Activated naive CD8-positive, alpha-beta T cell treated with anti-CD3 and anti-CD28 coated beads, Interleukin-2, amount 10 ng/mL, durations not matched to agents 7 days and 5 days (primary cell): ENCODE results near the gene MTMR4. TPM values are rescaled to one million over a fixed set of nuclear protein-coding genes. Genes with fewer than 3 reads are reported as not detected.
"Not testable (repeated sequence)": the region's sequence is repeated elsewhere in the genome, so short reads cannot be mapped to it uniquely, and the experiment has no call there.

ENCODE experiments used
- ATAC-seq: fragments of 150-1000 bp; cut with Tn5 transposase; one replicate; pipeline ENCODE4 v1.10.0; 2021; ENCODE audit warnings: low read depth, moderate library complexity
- POLR2A ChIA-PET: fragments of 350-600 bp; sonication (Branson Sonifier 250); formaldehyde crosslinking; loops from one replicate; lab custom pipeline; 2021; ENCODE audit warnings: antibody characterized with exemption; lab: Charles Lee
- DNase-seq: peaks from one replicate; pipeline ENCODE4 v3.0.0; 2021
- H3K27ac Mint-ChIP-seq: one replicate; pipeline ENCODE4 v1.8.0; 2022; ENCODE audit warnings: mild to moderate bottlenecking, mixed read lengths
- H3K27me3 Mint-ChIP-seq: one replicate; pipeline ENCODE4 v1.8.0; 2022; ENCODE audit warnings: mild to moderate bottlenecking, moderate library complexity, mixed read lengths
- H3K36me3 Mint-ChIP-seq: one replicate; pipeline ENCODE4 v1.8.0; 2021; ENCODE audit warnings: mild to moderate bottlenecking, mixed read lengths
- H3K4me1 Mint-ChIP-seq: one replicate; pipeline ENCODE4 v1.8.0; 2021; ENCODE audit warnings: mixed read lengths
- H3K4me3 Mint-ChIP-seq: one replicate; pipeline ENCODE4 v1.8.0; 2022; ENCODE audit warnings: mild to moderate bottlenecking, moderate library complexity, mixed read lengths
- H3K9me3 Mint-ChIP-seq: one replicate; pipeline ENCODE4 v1.8.0; 2021; ENCODE audit warnings: mixed read lengths
- total RNA-seq, 2 experiments: library from RNA; stranded (reverse); gene quantifications; one replicate each; pipeline ENCODE4 v1.2.3, GENCODE V29; 2021

Gene MTMR4
- total RNA-seq, 2 experiments from 2014 or later, result 50.5 to 50.8 TPM

- peaks cover 15% of the 10 kb centered on the region for H3K36me3 Mint-ChIP-seq
- no peaks in the 10 kb centered on the region for H3K9me3 Mint-ChIP-seq
- ATAC-seq (no peak), DNase-seq (no peak)
- H3K27ac Mint-ChIP-seq, result no peak overlapping the region
- H3K4me3 Mint-ChIP-seq, result no peak overlapping the region
- peaks cover 8% of the 10 kb centered on the region for H3K4me1 Mint-ChIP-seq
- no peaks in the 10 kb centered on the region for H3K27me3 Mint-ChIP-seq
- POLR2A ChIA-PET, result no interaction called here
These were observed 10.6 kb downstream of the MTMR4 start for GRCh38 chr17:58503866-58504265.

GRCh38 chr17:58503134-58503533, 11.3 kb downstream of the MTMR4 start:
- ATAC-seq, H3K27me3 Mint-ChIP-seq, H3K4me3 Mint-ChIP-seq, H3K9me3 Mint-ChIP-seq, POLR2A ChIA-PET, H3K4me1 Mint-ChIP-seq, DNase-seq, H3K27ac Mint-ChIP-seq: not testable (repeated sequence)
- H3K36me3 Mint-ChIP-seq, result peaks cover 21% of the 10 kb centered on the region

GRCh38 chr17:58501451-58501850, 13.0 kb downstream of the MTMR4 start:
- POLR2A ChIA-PET, result no interaction called here
- Mint-ChIP-seq H3K9me3 (no peaks in the 10 kb centered on the region), H3K36me3 (peaks cover 25% of the 10 kb centered on the region)

GRCh38 chr17:58498177-58498828, 16.1 kb downstream of the MTMR4 start:
- Mint-ChIP-seq H3K4me3 (no peak overlapping the region), H3K36me3 (peaks cover 37% of the 10 kb centered on the region), H3K4me1 (peaks cover 7% of the 10 kb centered on the region), H3K27me3 (no peaks in the 10 kb centered on the region), H3K27ac (no peak overlapping the region), H3K9me3 (no peaks in the 10 kb centered on the region)
- ATAC-seq (no peak), DNase-seq (no peak)
- POLR2A ChIA-PET, result interaction anchor here (0.6 to 1.0 kb wide), 2 partner anchors 13 to 15 kb away, joined by 3 read pairs; no protein-coding TSS in a partner anchor

More at GRCh38 chr17:58501451-58501850, 13.0 kb downstream of the MTMR4 start:
- Mint-ChIP-seq H3K4me1 (peaks cover 10% of the 10 kb centered on the region), H3K27me3 (no peaks in the 10 kb centered on the region), H3K4me3 (no peak overlapping the region), H3K27ac (no peak overlapping the region)
- ATAC-seq (no peak), DNase-seq (no peak)

- peak overlapping the region; percentile 30 for H3K27ac Mint-ChIP-seq
- no peak overlapping the region for H3K4me3 Mint-ChIP-seq
- POLR2A ChIA-PET, result interaction anchor here (0.6 kb wide), 1 partner anchor 659 kb away, joined by 3 read pairs; no protein-coding TSS in a partner anchor
- ATAC-seq (no peak), DNase-seq (no peak)
- H3K9me3 Mint-ChIP-seq, result no peaks in the 10 kb centered on the region
- peaks cover 53% of the 10 kb centered on the region for H3K36me3 Mint-ChIP-seq
- H3K4me1 Mint-ChIP-seq, result peaks cover 5% of the 10 kb centered on the region
- no peaks in the 10 kb centered on the region for H3K27me3 Mint-ChIP-seq
These were observed 20.9 kb downstream of the MTMR4 start for GRCh38 chr17:58493506-58493905.

GRCh38 chr17:58492238-58493121, 22.0 kb downstream of the MTMR4 start:
- POLR2A ChIA-PET, result no interaction called here
- ATAC-seq, result no peak
- H3K36me3 Mint-ChIP-seq, result peaks cover 51% of the 10 kb centered on the region

GRCh38 chr17:58491510-58492045, 22.9 kb downstream of the MTMR4 start:
- no peak overlapping the region for H3K27ac Mint-ChIP-seq

More at GRCh38 chr17:58492238-58493121, 22.0 kb downstream of the MTMR4 start:
- DNase-seq, result no peak
- no peaks in the 10 kb centered on the region for H3K9me3 Mint-ChIP-seq
- peaks cover 5% of the 10 kb centered on the region for H3K4me1 Mint-ChIP-seq
- no peak overlapping the region for H3K27ac Mint-ChIP-seq
- H3K27me3 Mint-ChIP-seq, result no peaks in the 10 kb centered on the region
- H3K4me3 Mint-ChIP-seq, result no peak overlapping the region

GRCh38 chr17:58488428-58488890, 26.0 kb downstream of the MTMR4 start:
- Mint-ChIP-seq H3K9me3 (no peaks in the 10 kb centered on the region), H3K4me3 (no peak overlapping the region), H3K4me1 (peaks cover 5% of the 10 kb centered on the region), H3K27me3 (no peaks in the 10 kb centered on the region), H3K27ac (no peak overlapping the region), H3K36me3 (peaks cover 30% of the 10 kb centered on the region)
- POLR2A ChIA-PET, result interaction anchor here (1.0 to 1.3 kb wide), 2 partner anchors 24 to 143 kb away, joined by 3 to 4 read pairs; no protein-coding TSS in a partner anchor
- DNase-seq (no peak), ATAC-seq (no peak)

More at GRCh38 chr17:58491510-58492045, 22.9 kb downstream of the MTMR4 start:
- no peak for ATAC-seq
- peaks cover 5% of the 10 kb centered on the region for H3K4me1 Mint-ChIP-seq
- no peaks in the 10 kb centered on the region for H3K27me3 Mint-ChIP-seq
- POLR2A ChIA-PET, result no interaction called here
- no peak for DNase-seq
- H3K9me3 Mint-ChIP-seq, result no peaks in the 10 kb centered on the region
- peaks cover 44% of the 10 kb centered on the region for H3K36me3 Mint-ChIP-seq
- no peak overlapping the region for H3K4me3 Mint-ChIP-seq

- Mint-ChIP-seq H3K27me3 (peaks cover 2% of the 10 kb centered on the region), H3K9me3 (no peaks in the 10 kb centered on the region), H3K27ac (no peak within 1 kb of the TSS), H3K4me1 (peaks cover 3% of the 10 kb centered on the region), H3K36me3 (peaks cover 31% of the 10 kb centered on the region), H3K4me3 (no peak within 1 kb of the TSS)
- ATAC-seq (peak; percentile 80), DNase-seq (peak; percentile 75)
- POLR2A ChIA-PET, result interaction anchor here (0.8 to 1.3 kb wide), 3 partner anchors 25 to 144 kb away, joined by 3 to 5 read pairs (median 4); partner anchors contain the start of gene SUPT4H1
These were observed 26.6 kb downstream of the MTMR4 start, which contains the start of gene HSF5 for GRCh38 chr17:58487589-58488427. Gene HSF5 (minus strand): TSS chr17:58488408. CDS start chr17:58488274, 134 bp downstream.

- POLR2A ChIA-PET, result no interaction called here
- Mint-ChIP-seq H3K36me3 (peaks cover 9% of the 10 kb centered on the region), H3K27me3 (peaks cover 5% of the 10 kb centered on the region), H3K4me3 (no peak overlapping the region), H3K9me3 (no peaks in the 10 kb centered on the region), H3K4me1 (no peaks in the 10 kb centered on the region), H3K27ac (no peak overlapping the region)
- no peak for ATAC-seq
- no peak for DNase-seq
These were observed 29.8 kb downstream of the MTMR4 start for GRCh38 chr17:58484600-58484999.

GRCh38 chr17:58481798-58482197, 32.6 kb downstream of the MTMR4 start:
- DNase-seq, POLR2A ChIA-PET: not testable (repeated sequence)

GRCh38 chr17:58480090-58480489, 34.3 kb downstream of the MTMR4 start:
- DNase-seq (no peak), ATAC-seq (no peak)
- Mint-ChIP-seq H3K4me3 (no peak overlapping the region), H3K27me3 (peaks cover 5% of the 10 kb centered on the region), H3K27ac (no peak overlapping the region), H3K9me3 (no peaks in the 10 kb centered on the region), H3K4me1 (peaks cover 3% of the 10 kb centered on the region), H3K36me3 (peaks cover 2% of the 10 kb centered on the region)
- POLR2A ChIA-PET, result no interaction called here

More at GRCh38 chr17:58481798-58482197, 32.6 kb downstream of the MTMR4 start:
- not testable (repeated sequence) for H3K27ac Mint-ChIP-seq, ATAC-seq, H3K27me3 Mint-ChIP-seq, H3K9me3 Mint-ChIP-seq, H3K4me3 Mint-ChIP-seq, H3K4me1 Mint-ChIP-seq, H3K36me3 Mint-ChIP-seq
